Upper lobe of left lung (tissue), 6 donors: ENCODE measurements around the gene TCTA. TPM values are rescaled to one million over a fixed set of nuclear protein-coding genes. Genes with fewer than 3 reads are reported as not detected.

Experiments used
- ATAC-seq, 2 donors: fragments of 200-7000 bp; cut with Tn5 transposase; one replicate each; pipeline ENCODE4 v1.9.1; 2022; ENCODE audit warnings: mild to moderate bottlenecking in 2 of 2, moderate library complexity in 2 of 2; ENCODE audit not compliant: low FRiP score in 2 of 2
- DNase-seq, 2 donors: peaks; one replicate each; pipeline ENCODE4 v3.0.0-alpha.2; 2019 to 2020
- H3K27ac ChIP-seq, 4 donors: fragments of 200-600 bp; sonication (generic); one replicate each; pipeline ENCODE4 v1.5.1; 2016 to 2019
- H3K27me3 ChIP-seq, 4 donors: fragments of 200-600 bp; sonication (generic); one replicate each; pipeline ENCODE4 v1.5.1; 2017 to 2019
- H3K36me3 ChIP-seq, 4 donors: fragments of 200-600 bp; sonication (generic); one replicate each; pipeline ENCODE4 v1.5.1; 2016 to 2019
- H3K4me1 ChIP-seq, 4 donors: fragments of 200-600 bp; sonication (generic); one replicate each; pipeline ENCODE4 v1.5.1; 2018 to 2019
- H3K4me3 ChIP-seq, 4 donors: fragments of 200-600 bp; sonication (generic); one replicate each; pipeline ENCODE4 v1.5.1; 2017 to 2019; ENCODE audit warnings: mild to moderate bottlenecking in 2 of 4, moderate library complexity in 1 of 4
- H3K9me3 ChIP-seq, 4 donors: fragments of 200-600 bp; sonication (generic); one replicate each; pipeline ENCODE4 v1.5.1; 2018 to 2019
- EP300 ChIP-seq, 4 donors: sonication (generic); formaldehyde crosslinking; IDR thresholded peaks; one replicate each; pipeline ENCODE4 v1.5.1; 2017; ENCODE audit warnings: antibody characterized with exemption in 4 of 4, control low read depth in 2 of 4
- POLR2A ChIP-seq, 4 donors: fragments of 450-650 bp; IDR thresholded peaks; one replicate each; pipeline ENCODE4 v1.5.1; 2016 to 2017; ENCODE audit warnings: antibody characterized with exemption in 4 of 4, mild to moderate bottlenecking in 2 of 4
- POLR2AphosphoS5 ChIP-seq, 2 donors: sonication (generic); formaldehyde crosslinking; IDR thresholded peaks; one replicate each; pipeline ENCODE4 v1.5.1; 2017; ENCODE audit warnings: antibody characterized with exemption in 2 of 2
- WGBS, 2 donors: methylation state at CpG; one replicate each; pipeline ENCODE4 v1.1.5; 2017 to 2018; 5-methylcytosine and 5-hydroxymethylcytosine counted together
- total RNA-seq, 6 donors: library from RNA; depleted of rRNA in 4 of 6; stranded (reverse); fragments of >200 nt in 4 of 6; gene quantifications; one replicate each; pipeline versions ENCODE4 v1.1.0 to v1.2.1, GENCODE V29; 2016 to 2021
- TF ChIP-seq, protein P1 (sequence below), 6 experiments: fragments of 450-650 bp in 4 of 6; fragments of 200-600 bp in 2 of 6; sonication (generic) in 2 of 6; IDR thresholded peaks; one replicate each; pipeline ENCODE4 v1.5.1; 2016 to 2019; ENCODE audit warnings: antibody characterized with exemption in 6 of 6
- donor health status: DM: no; HTN: no; CAD: no; lungs with moderate emphysema.
- donor health status: DM: no; HTN: yes; CAD: no; lungs with severe emphysema.

Gene TCTA
- total RNA-seq, 6 donors from 2014 or later = 21.8 to 52.3 (median 39.5) TPM

DNA sequence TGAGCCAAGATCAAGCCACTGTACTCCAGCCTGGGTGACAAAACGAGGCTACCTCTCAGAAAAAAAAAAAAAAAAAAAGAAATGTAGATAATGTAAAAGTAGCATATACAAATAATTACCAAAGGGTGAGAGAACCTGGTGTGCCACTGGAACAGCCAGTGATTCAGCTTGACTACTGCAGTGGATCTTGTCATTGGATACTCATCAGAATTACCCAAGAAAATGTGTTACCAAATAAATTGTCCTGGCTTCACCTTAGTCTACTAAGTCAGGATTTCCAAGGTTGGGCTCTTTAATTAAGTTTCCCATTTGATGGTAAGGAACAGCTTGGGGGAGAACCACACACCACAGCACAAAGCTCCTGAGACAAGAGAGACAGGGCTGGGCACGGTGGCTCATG is 15.4 kb downstream of the TCTA start:
- TF ChIP-seq, protein P1, sequence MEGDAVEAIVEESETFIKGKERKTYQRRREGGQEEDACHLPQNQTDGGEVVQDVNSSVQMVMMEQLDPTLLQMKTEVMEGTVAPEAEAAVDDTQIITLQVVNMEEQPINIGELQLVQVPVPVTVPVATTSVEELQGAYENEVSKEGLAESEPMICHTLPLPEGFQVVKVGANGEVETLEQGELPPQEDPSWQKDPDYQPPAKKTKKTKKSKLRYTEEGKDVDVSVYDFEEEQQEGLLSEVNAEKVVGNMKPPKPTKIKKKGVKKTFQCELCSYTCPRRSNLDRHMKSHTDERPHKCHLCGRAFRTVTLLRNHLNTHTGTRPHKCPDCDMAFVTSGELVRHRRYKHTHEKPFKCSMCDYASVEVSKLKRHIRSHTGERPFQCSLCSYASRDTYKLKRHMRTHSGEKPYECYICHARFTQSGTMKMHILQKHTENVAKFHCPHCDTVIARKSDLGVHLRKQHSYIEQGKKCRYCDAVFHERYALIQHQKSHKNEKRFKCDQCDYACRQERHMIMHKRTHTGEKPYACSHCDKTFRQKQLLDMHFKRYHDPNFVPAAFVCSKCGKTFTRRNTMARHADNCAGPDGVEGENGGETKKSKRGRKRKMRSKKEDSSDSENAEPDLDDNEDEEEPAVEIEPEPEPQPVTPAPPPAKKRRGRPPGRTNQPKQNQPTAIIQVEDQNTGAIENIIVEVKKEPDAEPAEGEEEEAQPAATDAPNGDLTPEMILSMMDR (IDR thresholded peaks at IDR 0.05) = no peak
- no peak for TF ChIP-seq POLR2AphosphoS5 (IDR thresholded peaks at IDR 0.05)
- DNase-seq = no peak
- no peaks in the 10 kb centered on the region for H3K27me3 ChIP-seq
- no peak overlapping the region for H3K4me3 ChIP-seq
- no peak overlapping the region for H3K27ac ChIP-seq
- peaks cover 0 to 19% (median 12%) of the 10 kb centered on the region in 4 donors for H3K36me3 ChIP-seq
- no peaks in the 10 kb centered on the region for H3K9me3 ChIP-seq
- peaks cover 0 to 21% (median 8%) of the 10 kb centered on the region in 4 donors for H3K4me1 ChIP-seq
- 93 to 96% methylated on average over 2 of the region's 2 CpGs for WGBS, 2 donors
- no peak for ATAC-seq

- peak overlapping the region; percentile 59 to 96 (median 69) for H3K4me3 ChIP-seq
- peaks cover 0 to 16% (median 8%) of the 10 kb centered on the region in 4 donors for H3K4me1 ChIP-seq
- DNase-seq (no peak), ATAC-seq (peak in 1 of 2 donors; percentile 0)
- TF ChIP-seq, protein P1 (IDR thresholded peaks at IDR 0.05) = no peak
- TF ChIP-seq POLR2A (IDR thresholded peaks at IDR 0.05) (no peak), POLR2AphosphoS5 (IDR thresholded peaks at IDR 0.05) (no peak), EP300 (IDR thresholded peaks at IDR 0.05) (no peak)
- 4 to 10% methylated on average over 9 of the region's 9 CpGs for WGBS, 2 donors
- peak overlapping the region; percentile 86 to 91 (median 88) for H3K27ac ChIP-seq
- H3K36me3 ChIP-seq = peaks cover 0 to 19% (median 12%) of the 10 kb centered on the region in 4 donors
- no peaks in the 10 kb centered on the region for H3K27me3 ChIP-seq
- no peaks in the 10 kb centered on the region for H3K9me3 ChIP-seq
Measured at GRCh38 chr3:49428752-49429080, 16.5 kb downstream of the TCTA start.

GRCh38 chr3:49434731-49435130 is 22.5 kb downstream of the TCTA start:
- no peak overlapping the region for H3K4me3 ChIP-seq
- no peaks in the 10 kb centered on the region for H3K27me3 ChIP-seq
- TF ChIP-seq, protein P1 (IDR thresholded peaks at IDR 0.05) = no peak
- TF ChIP-seq POLR2A (IDR thresholded peaks at IDR 0.05) = no peak
- no peak for TF ChIP-seq POLR2AphosphoS5 (IDR thresholded peaks at IDR 0.05)
- no peak for TF ChIP-seq EP300 (IDR thresholded peaks at IDR 0.05)
- no peak overlapping the region for H3K27ac ChIP-seq
- ATAC-seq = no peak
- H3K4me1 ChIP-seq = peaks cover 0 to 5% (median 2%) of the 10 kb centered on the region in 4 donors
- DNase-seq = no peak
- 72 to 91% methylated on average over 5 of the region's 5 CpGs for WGBS, 2 donors
- H3K36me3 ChIP-seq = no peaks in the 10 kb centered on the region
- H3K9me3 ChIP-seq = no peaks in the 10 kb centered on the region

DNA sequence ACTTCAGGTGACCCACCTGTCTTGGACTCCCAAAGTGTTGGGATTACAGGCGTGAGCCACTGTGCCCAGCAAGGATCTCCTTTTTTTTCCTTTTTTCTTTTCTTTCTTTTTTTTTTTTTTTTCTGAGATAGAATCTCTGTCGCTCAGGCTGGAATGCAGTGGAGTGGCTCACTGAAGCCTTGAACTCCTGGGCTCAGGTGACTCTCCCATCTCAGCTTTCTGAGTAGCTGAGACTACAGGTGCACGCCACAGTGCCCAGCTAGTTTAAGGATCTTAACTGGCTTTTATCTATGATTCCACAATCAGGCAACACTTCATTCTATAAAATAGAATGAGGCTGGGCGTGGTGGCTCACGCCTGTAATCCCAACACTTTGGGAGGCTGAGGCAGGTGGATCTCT is 33.2 kb downstream of the TCTA start:
- no peak for TF ChIP-seq EP300 (IDR thresholded peaks at IDR 0.05)
- TF ChIP-seq, protein P1 (IDR thresholded peaks at IDR 0.05) = no peak
- no peak for TF ChIP-seq POLR2AphosphoS5 (IDR thresholded peaks at IDR 0.05)
- TF ChIP-seq POLR2A (IDR thresholded peaks at IDR 0.05) = no peak
- Histone ChIP-seq H3K9me3 (no peaks in the 10 kb centered on the region), H3K36me3 (no peaks in the 10 kb centered on the region), H3K4me3 (no peak overlapping the region), H3K27me3 (no peaks in the 10 kb centered on the region), H3K27ac (peak overlapping the region in 2 of 4 donors; percentile 57 to 60), H3K4me1 (peaks cover 10 to 20% (median 17%) of the 10 kb centered on the region in 4 donors)
- DNase-seq = no peak
- no peak for ATAC-seq
- 79 to 91% methylated on average over 5 of the region's 5 CpGs for WGBS, 2 donors

GRCh38 chr3:49453621-49454020 is 41.4 kb downstream of the TCTA start:
- TF ChIP-seq EP300 (IDR thresholded peaks at IDR 0.05) (no peak), POLR2AphosphoS5 (IDR thresholded peaks at IDR 0.05) (no peak), POLR2A (IDR thresholded peaks at IDR 0.05) (no peak)
- TF ChIP-seq, protein P1 (IDR thresholded peaks at IDR 0.05) = no peak

More at GRCh38 chr3:49453621-49454020, 41.4 kb downstream of the TCTA start:
- H3K27me3 ChIP-seq = no peaks in the 10 kb centered on the region
- 94 to 98% methylated on average over 4 of the region's 4 CpGs for WGBS, 2 donors
- H3K4me1 ChIP-seq = peaks cover 6 to 17% (median 12%) of the 10 kb centered on the region in 4 donors
- H3K9me3 ChIP-seq = no peaks in the 10 kb centered on the region
- H3K4me3 ChIP-seq = no peak overlapping the region
- H3K27ac ChIP-seq = no peak overlapping the region
- DNase-seq (no peak), ATAC-seq (no peak)
- H3K36me3 ChIP-seq = no peaks in the 10 kb centered on the region
